ENCODE results near the gene EFCAB6. TPM values are rescaled to one million over a fixed set of nuclear protein-coding genes. Genes with fewer than 3 reads are reported as not detected.
A peak's percentile ranks its signal among the peaks of the same experiment; 100 is the strongest.

EFCAB6 gene
- total and polyA plus RNA-seq, 2 of the 13 experiments (the other 11 are each of a cell fraction or from before 2014, with no cell fraction given), result not detected

DNA sequence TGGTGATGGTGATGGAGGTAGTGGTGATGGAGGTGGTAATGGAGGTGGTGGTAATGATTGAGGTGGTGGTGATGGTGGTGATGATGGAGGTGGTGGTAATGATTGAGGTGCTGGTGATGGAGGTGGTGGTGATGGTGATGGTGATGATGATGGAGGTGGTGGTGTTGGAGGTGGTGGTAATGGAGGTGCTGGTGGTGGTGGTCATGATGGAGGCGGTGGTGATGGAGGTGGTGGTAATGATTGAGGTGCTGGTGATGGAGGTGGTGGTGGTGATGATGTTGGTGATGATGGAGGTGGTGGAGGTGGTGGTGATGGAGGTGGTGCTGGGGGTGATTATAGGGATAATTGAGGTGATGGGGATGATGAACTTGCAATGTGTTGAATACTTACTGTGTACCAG is 320.4 kb downstream of the EFCAB6 start:
- no peak overlapping the region for H3K9ac ChIP-seq (ENCODE audit: insufficient read depth, low read depth, low read length)
- H3K4me3 ChIP-seq (replicated peaks in 1 of 3; ENCODE audit: insufficient read depth in 1 of 3, low read depth in 2 of 3, low read length in 3 of 3), result no peak overlapping the region
- POLR2A ChIA-PET, result no interaction called here
- FAIRE-seq (no peak), ATAC-seq (no peak), DNase-seq (ENCODE audit: low spot score) (no peak)
- H2AFZ ChIP-seq (ENCODE audit: low read length), result no peak overlapping the region
- no peaks in the 10 kb centered on the region for H3K36me3 ChIP-seq (replicated peaks in 1 of 2; ENCODE audit: control insufficient read depth in 1 of 2, insufficient read depth in 2 of 2, low read length in 2 of 2)
- no TSS peak for BruUV-seq (replicated peaks)
- no peaks in the 10 kb centered on the region for H3K79me2 ChIP-seq (ENCODE audit: insufficient read depth, low read length)
- in situ Hi-C loops (cut with HindIII; ENCODE audit: extremely low pct_ligation_motif_present, low pct_unique_long_range_greater_than_20kb), result no loop called here
- CTCF ChIA-PET (ENCODE audit: low intra/inter-chr PET ratio, low total read pairs), result no interaction called here
- WGBS (ENCODE audit: low lambda C conversion rate), result 12% methylated on average over 1 of the region's 1 CpG
- H4K20me1 ChIP-seq (ENCODE audit: insufficient read depth, low read length), result no peaks in the 10 kb centered on the region
- H3K4me1 ChIP-seq (ENCODE audit: insufficient read depth, low read length), result no peaks in the 10 kb centered on the region
- intact Hi-C loops (cut with micrococcal nuclease; ENCODE audit: unreplicated experiment), result no loop called here
- no peak overlapping the region for H3K27ac ChIP-seq (ENCODE audit: extremely low read length, insufficient read depth, low read length)
- H3K4me2 ChIP-seq (ENCODE audit: low read depth, low read length), result no peak overlapping the region
- peaks cover 0 to 1% of the 10 kb centered on the region in 2 experiments; a peak in 2 of 5 replicates for H3K27me3 ChIP-seq (ENCODE audit: control insufficient read depth in 1 of 2, insufficient read depth in 2 of 2, low read length in 2 of 2)
- no peaks in the 10 kb centered on the region for H3K9me3 ChIP-seq (ENCODE audit: low read length)
- TF ChIP-seq ZNF292 (CRISPR knock-in tag; IDR thresholded peaks at IDR 0.05; ENCODE audit: borderline replicate concordance, low read depth) (no peak), EED (CRISPR knock-in tag; IDR thresholded peaks at IDR 0.05) (no peak), NFIC (IDR thresholded peaks at IDR 0.05; ENCODE audit: low read length) (no peak), ZNF878 (CRISPR knock-in tag; IDR thresholded peaks at IDR 0.05) (no peak), SYNCRIP (IDR thresholded peaks at IDR 0.05; ENCODE audit: insufficient read depth, low read depth, low read length) (no peak), IKZF1 (IDR thresholded peaks at IDR 0.05) (0 out of 2 replicates have a peak, but pooled peaks have one; percentile 29), CREM (IDR thresholded peaks at IDR 0.05) (no peak), CREM (CRISPR knock-in tag; IDR thresholded peaks at IDR 0.05) (no peak), NFIB (CRISPR knock-in tag; IDR thresholded peaks at IDR 0.05; ENCODE audit: borderline replicate concordance) (no peak), TBX3 (IDR thresholded peaks at IDR 0.05; ENCODE audit: borderline replicate concordance) (no peak), CREB1 (IDR thresholded peaks at IDR 0.05) (peak; percentile 34; the same call in 1 of the 2 replicates), CREB1 (CRISPR knock-in tag; IDR thresholded peaks at IDR 0.05) (no peak), ZNF883 (CRISPR knock-in tag; IDR thresholded peaks at IDR 0.05; ENCODE audit: not compliant biosample characterization) (no peak), TCF7L2 (IDR thresholded peaks at IDR 0.05; ENCODE audit: low read depth, low read length) (no peak), ATF1 (CRISPR knock-in tag; IDR thresholded peaks at IDR 0.05) (no peak), ZSCAN30 (CRISPR knock-in tag; IDR thresholded peaks at IDR 0.05) (no peak)
- TF ChIP-seq, protein P1, sequence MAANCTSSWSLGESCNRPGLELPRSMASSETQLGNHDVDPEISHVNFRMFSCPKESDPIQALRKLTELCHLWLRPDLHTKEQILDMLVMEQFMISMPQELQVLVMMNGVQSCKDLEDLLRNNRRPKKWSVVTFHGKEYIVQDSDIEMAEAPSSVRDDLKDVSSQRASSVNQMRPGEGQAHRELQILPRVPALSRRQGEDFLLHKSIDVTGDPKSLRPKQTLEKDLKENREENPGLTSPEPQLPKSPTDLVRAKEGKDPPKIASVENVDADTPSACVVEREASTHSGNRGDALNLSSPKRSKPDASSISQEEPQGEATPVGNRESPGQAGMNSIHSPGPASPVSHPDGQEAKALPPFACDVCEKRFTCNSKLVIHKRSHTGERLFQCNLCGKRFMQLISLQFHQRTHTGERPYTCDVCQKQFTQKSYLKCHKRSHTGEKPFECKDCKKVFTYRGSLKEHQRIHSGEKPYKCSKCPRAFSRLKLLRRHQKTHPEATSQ (CRISPR knock-in tag; IDR thresholded peaks at IDR 0.05; ENCODE audit: borderline replicate concordance), result no peak
- TF ChIP-seq, protein P2, sequence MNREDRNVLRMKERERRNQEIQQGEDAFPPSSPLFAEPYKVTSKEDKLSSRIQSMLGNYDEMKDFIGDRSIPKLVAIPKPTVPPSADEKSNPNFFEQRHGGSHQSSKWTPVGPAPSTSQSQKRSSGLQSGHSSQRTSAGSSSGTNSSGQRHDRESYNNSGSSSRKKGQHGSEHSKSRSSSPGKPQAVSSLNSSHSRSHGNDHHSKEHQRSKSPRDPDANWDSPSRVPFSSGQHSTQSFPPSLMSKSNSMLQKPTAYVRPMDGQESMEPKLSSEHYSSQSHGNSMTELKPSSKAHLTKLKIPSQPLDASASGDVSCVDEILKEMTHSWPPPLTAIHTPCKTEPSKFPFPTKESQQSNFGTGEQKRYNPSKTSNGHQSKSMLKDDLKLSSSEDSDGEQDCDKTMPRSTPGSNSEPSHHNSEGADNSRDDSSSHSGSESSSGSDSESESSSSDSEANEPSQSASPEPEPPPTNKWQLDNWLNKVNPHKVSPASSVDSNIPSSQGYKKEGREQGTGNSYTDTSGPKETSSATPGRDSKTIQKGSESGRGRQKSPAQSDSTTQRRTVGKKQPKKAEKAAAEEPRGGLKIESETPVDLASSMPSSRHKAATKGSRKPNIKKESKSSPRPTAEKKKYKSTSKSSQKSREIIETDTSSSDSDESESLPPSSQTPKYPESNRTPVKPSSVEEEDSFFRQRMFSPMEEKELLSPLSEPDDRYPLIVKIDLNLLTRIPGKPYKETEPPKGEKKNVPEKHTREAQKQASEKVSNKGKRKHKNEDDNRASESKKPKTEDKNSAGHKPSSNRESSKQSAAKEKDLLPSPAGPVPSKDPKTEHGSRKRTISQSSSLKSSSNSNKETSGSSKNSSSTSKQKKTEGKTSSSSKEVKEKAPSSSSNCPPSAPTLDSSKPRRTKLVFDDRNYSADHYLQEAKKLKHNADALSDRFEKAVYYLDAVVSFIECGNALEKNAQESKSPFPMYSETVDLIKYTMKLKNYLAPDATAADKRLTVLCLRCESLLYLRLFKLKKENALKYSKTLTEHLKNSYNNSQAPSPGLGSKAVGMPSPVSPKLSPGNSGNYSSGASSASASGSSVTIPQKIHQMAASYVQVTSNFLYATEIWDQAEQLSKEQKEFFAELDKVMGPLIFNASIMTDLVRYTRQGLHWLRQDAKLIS (CRISPR knock-in tag; IDR thresholded peaks at IDR 0.05), result no peak
- TF ChIP-seq, protein P3, sequence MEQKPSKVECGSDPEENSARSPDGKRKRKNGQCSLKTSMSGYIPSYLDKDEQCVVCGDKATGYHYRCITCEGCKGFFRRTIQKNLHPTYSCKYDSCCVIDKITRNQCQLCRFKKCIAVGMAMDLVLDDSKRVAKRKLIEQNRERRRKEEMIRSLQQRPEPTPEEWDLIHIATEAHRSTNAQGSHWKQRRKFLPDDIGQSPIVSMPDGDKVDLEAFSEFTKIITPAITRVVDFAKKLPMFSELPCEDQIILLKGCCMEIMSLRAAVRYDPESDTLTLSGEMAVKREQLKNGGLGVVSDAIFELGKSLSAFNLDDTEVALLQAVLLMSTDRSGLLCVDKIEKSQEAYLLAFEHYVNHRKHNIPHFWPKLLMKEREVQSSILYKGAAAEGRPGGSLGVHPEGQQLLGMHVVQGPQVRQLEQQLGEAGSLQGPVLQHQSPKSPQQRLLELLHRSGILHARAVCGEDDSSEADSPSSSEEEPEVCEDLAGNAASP (CRISPR knock-in tag; IDR thresholded peaks at IDR 0.05; ENCODE audit: borderline replicate concordance), result no peak

Measured in HepG2 (cell line).